Tibial artery (tissue), 4 donors: ENCODE results near the gene FUS.

Experiments
- DNase-seq, 2 donors: peaks; one replicate each; pipeline ENCODE4 v3.0.0-alpha.2; 2019
- H3K27ac ChIP-seq, 2 donors: fragments of 200-600 bp; sonication (generic) in 1 of 2; 1 replicate in 1 of 2; 2 replicates in 1 of 2; pipeline ENCODE4 v1.5.1; 2018 to 2019; ENCODE audit warnings: mild to moderate bottlenecking in 1 of 2
- H3K27me3 ChIP-seq, 2 donors: fragments of 200-600 bp; sonication (generic) in 1 of 2; one replicate each; pipeline versions ENCODE4 v1.5.1 to v1.6.0; 2016 to 2019
- H3K36me3 ChIP-seq, 3 donors: fragments of 200-600 bp; sonication (generic) in 2 of 3; one replicate each; pipeline ENCODE4 v1.5.1; 2016 to 2019; ENCODE audit warnings: mild to moderate bottlenecking in 2 of 3
- H3K4me1 ChIP-seq, 4 donors: fragments of 200-600 bp; sonication (generic) in 2 of 4; 1 replicate in 3 of 4; 2 replicates in 1 of 4; pipeline ENCODE4 v1.5.1; 2016 to 2019
- H3K4me3 ChIP-seq, 2 donors: fragments of 200-600 bp; sonication (generic) in 1 of 2; 1 replicate in 1 of 2; 2 replicates in 1 of 2; pipeline ENCODE4 v1.5.1; 2018 to 2019; ENCODE audit warnings: mild to moderate bottlenecking in 2 of 2
- H3K9me3 ChIP-seq, 3 donors: fragments of 200-600 bp; sonication (generic) in 1 of 3; one replicate each; pipeline ENCODE4 v1.5.1; 2016 to 2019
- CTCF ChIP-seq, 2 experiments: fragments of 200-600 bp in 1 of 2; fragments of 450-650 bp in 1 of 2; IDR thresholded peaks; one replicate each; pipeline ENCODE4 v1.5.1; 2017 to 2019; ENCODE audit warnings: antibody characterized with exemption in 2 of 2, mild to moderate bottlenecking in 1 of 2, moderate library complexity in 1 of 2
- intact Hi-C: fragments of 100-400 bp; cut with DNase I; formaldehyde crosslinking; loops from one replicate; pipeline ENCODE4 v1.15.0; 2023; ENCODE audit warnings: low total_unique reads

The FUS gene

GRCh38 chr16:31200821-31201568, 21.1 kb downstream of the FUS start:
- Histone ChIP-seq H3K27ac (no peak overlapping the region), H3K27me3 (no peaks in the 10 kb centered on the region), H3K4me1 (peaks cover 0 to 22% (median 17%) of the 10 kb centered on the region in 4 donors), H3K9me3 (no peaks in the 10 kb centered on the region), H3K4me3 (no peak overlapping the region), H3K36me3 (peaks cover 2 to 27% (median 9%) of the 10 kb centered on the region in 3 donors)
- intact Hi-C loops: no loop called here
- DNase-seq: no peak
- no peak for TF ChIP-seq CTCF (IDR thresholded peaks at IDR 0.05)

GRCh38 chr16:31201582-31202413, 21.9 kb downstream of the FUS start:
- no peak for TF ChIP-seq CTCF (IDR thresholded peaks at IDR 0.05)
- intact Hi-C loops: no loop called here
- Histone ChIP-seq H3K27me3 (peaks cover 0 to 2% of the 10 kb centered on the region in 2 donors), H3K4me1 (peaks cover 0 to 22% (median 17%) of the 10 kb centered on the region in 4 donors), H3K4me3 (peak overlapping the region; percentile 57 to 70), H3K9me3 (no peaks in the 10 kb centered on the region), H3K27ac (peak overlapping the region in 1 of 2 donors; percentile 46), H3K36me3 (peaks cover 0 to 19% (median 1%) of the 10 kb centered on the region in 3 donors)
- no peak for DNase-seq

- Histone ChIP-seq H3K4me1 (peaks cover 0 to 22% (median 17%) of the 10 kb centered on the region in 4 donors), H3K27ac (peak within 1 kb of the TSS; percentile 22 to 46), H3K36me3 (peaks cover 0 to 10% (median 0%) of the 10 kb centered on the region in 3 donors), H3K4me3 (peak within 1 kb of the TSS; percentile 57 to 70), H3K9me3 (no peaks in the 10 kb centered on the region), H3K27me3 (peaks cover 0 to 10% of the 10 kb centered on the region in 2 donors)
- peak; percentile 57 to 77 for DNase-seq
- intact Hi-C loops: no loop called here
- no peak for TF ChIP-seq CTCF (IDR thresholded peaks at IDR 0.05)
Measured at GRCh38 chr16:31202414-31203375, 22.8 kb downstream of the FUS start, which contains the start of gene PYCARD. Gene PYCARD (minus strand): TSS chr16:31202760. CDS start chr16:31202690, 70 bp downstream.

GRCh38 chr16:31204871-31205666, 25.1 kb downstream of the FUS start:
- no peak overlapping the region for H3K4me3 ChIP-seq
- intact Hi-C loops: no loop called here
- no peaks in the 10 kb centered on the region for H3K9me3 ChIP-seq
- DNase-seq: no peak
- peaks cover 0 to 16% of the 10 kb centered on the region in 2 donors for H3K27me3 ChIP-seq
- no peaks in the 10 kb centered on the region for H3K36me3 ChIP-seq
- H3K27ac ChIP-seq: no peak overlapping the region
- TF ChIP-seq CTCF (IDR thresholded peaks at IDR 0.05): no peak
- H3K4me1 ChIP-seq: peaks cover 0 to 22% (median 17%) of the 10 kb centered on the region in 4 donors
